Liver (tissue), 9 donors: ENCODE results near the gene LRPAP1. TPM values are rescaled to one million over a fixed set of nuclear protein-coding genes. Genes with fewer than 3 reads are reported as not detected.

Source experiments
- DNase-seq: peaks from one replicate; pipeline ENCODE4 v3.0.0-alpha.2; 2017; ENCODE audit warnings: low spot score
- H3K27ac ChIP-seq, 2 donors: one replicate each; pipeline ENCODE4 v1.7.0; 2013; ENCODE audit warnings: inconsistent platforms in 2 of 2, low read length in 2 of 2, control low read depth in 1 of 2, low read depth in 1 of 2, mild to moderate bottlenecking in 1 of 2
- H3K27me3 ChIP-seq, 4 donors: one replicate each; pipeline versions ENCODE4 v1.6.1 to v1.7.0; 2013; ENCODE audit warnings: low read length in 3 of 4, inconsistent platforms in 1 of 4, mild to moderate bottlenecking in 1 of 4, moderate library complexity in 1 of 4; ENCODE audit not compliant: control insufficient read depth in 4 of 4, insufficient read depth in 4 of 4
- H3K36me3 ChIP-seq, 4 donors: one replicate each; pipeline versions ENCODE4 v1.6.1 to v1.7.0; 2013; ENCODE audit warnings: low read length in 3 of 4, mild to moderate bottlenecking in 3 of 4, low read depth in 1 of 4, moderate library complexity in 1 of 4; ENCODE audit not compliant: control insufficient read depth in 4 of 4, insufficient read depth in 3 of 4
- H3K4me1 ChIP-seq, 4 donors: one replicate each; pipeline versions ENCODE4 v1.6.1 to v1.7.0; 2013; ENCODE audit warnings: low read length in 3 of 4, mild to moderate bottlenecking in 3 of 4, moderate library complexity in 1 of 4; ENCODE audit not compliant: control insufficient read depth in 4 of 4, insufficient read depth in 4 of 4
- H3K4me3 ChIP-seq, 3 donors: one replicate each; pipeline versions ENCODE4 v1.6.1 to v1.7.0; 2013; ENCODE audit warnings: low read length in 3 of 3, control low read depth in 1 of 3, low read depth in 1 of 3, mild to moderate bottlenecking in 1 of 3
- H3K9ac ChIP-seq, 2 donors: one replicate each; pipeline ENCODE4 v1.7.0; 2013; ENCODE audit warnings: low read length in 2 of 2, mild to moderate bottlenecking in 2 of 2, moderate library complexity in 2 of 2, control low read depth in 1 of 2, low read depth in 1 of 2
- H3K9me3 ChIP-seq, 4 donors: one replicate each; pipeline versions ENCODE4 v1.6.1 to v1.7.0; 2013; ENCODE audit warnings: low read length in 3 of 4; ENCODE audit not compliant: control insufficient read depth in 4 of 4
- EGR1 ChIP-seq, 2 donors: IDR thresholded peaks; 2 replicates each; pipeline ENCODE4 v1.6.1; 2016 to 2018; ENCODE audit warnings: antibody characterized with exemption in 2 of 2, low read depth in 2 of 2
- FOXA2 ChIP-seq: IDR thresholded peaks from 2 replicates; pipeline ENCODE4 v1.6.1; 2016; ENCODE audit warnings: antibody characterized with exemption
- GABPA ChIP-seq, 2 donors: IDR thresholded peaks in 1 of 2; conservative IDR thresholded peaks in 1 of 2; 2 replicates each; pipeline ENCODE4 v1.6.1; 2016; ENCODE audit warnings: antibody characterized with exemption in 2 of 2, mild to moderate bottlenecking in 1 of 2, moderate library complexity in 1 of 2
- HNF4G ChIP-seq: IDR thresholded peaks from 2 replicates; pipeline ENCODE4 v1.6.1; 2016; ENCODE audit warnings: antibody characterized with exemption
- NR2F2 ChIP-seq: IDR thresholded peaks from 2 replicates; pipeline ENCODE4 v1.6.1; 2016; ENCODE audit warnings: antibody characterized with exemption
- RAD21 ChIP-seq, 2 donors: IDR thresholded peaks; 2 replicates each; pipeline ENCODE4 v1.6.1; 2016; ENCODE audit warnings: antibody characterized with exemption in 2 of 2, mild to moderate bottlenecking in 2 of 2
- SP1 ChIP-seq: IDR thresholded peaks from 2 replicates; pipeline ENCODE4 v1.6.1; 2018; ENCODE audit warnings: antibody characterized with exemption, mild to moderate bottlenecking
- TAF1 ChIP-seq: conservative IDR thresholded peaks from 2 replicates; pipeline ENCODE4 v1.6.1; 2016; ENCODE audit warnings: antibody characterized with exemption, mild to moderate bottlenecking
- YY1 ChIP-seq: IDR thresholded peaks from 2 replicates; pipeline ENCODE4 v1.6.1; 2016; ENCODE audit warnings: antibody characterized with exemption, mild to moderate bottlenecking
- ZBTB33 ChIP-seq: IDR thresholded peaks from 2 replicates; pipeline ENCODE4 v1.6.1; 2016; ENCODE audit warnings: antibody characterized with exemption
- WGBS: extraction: QIAGEN DNeasy Blood & Tissue Kit; methylation state at CpG from one replicate; pipeline ENCODE4 v1.1.7; 2013; 5-methylcytosine and 5-hydroxymethylcytosine counted together
- polyA plus RNA-seq, 2 donors: library from polyadenylated mRNA; stranded (reverse) in 1 of 2; unstranded in 1 of 2; fragments of 200-250 nt in 1 of 2; fragments of >200 nt in 1 of 2; fragmentation: Nextera tagmentation in 1 of 2; extraction: Ambion mirVana in 1 of 2; gene quantifications; one replicate each; pipeline versions ENCODE4 v1.2.1 to v1.2.3, GENCODE V29; 2013 to 2015
- total RNA-seq, 2 donors: library from RNA; depleted of rRNA; stranded (reverse); fragments of >200 nt; gene quantifications; one replicate each; pipeline ENCODE4 v1.2.3, GENCODE V29; 2014
- TF ChIP-seq, protein P1 (sequence below): IDR thresholded peaks from 2 replicates; pipeline ENCODE4 v1.6.1; 2016; ENCODE audit warnings: antibody characterized with exemption, mild to moderate bottlenecking
- donor health status: healthy.
- donor health status: healthy.
- donor health status: healthy.
- donor health status: healthy.
- donor health status: healthy.

LRPAP1 gene
- total and polyA plus RNA-seq, 4 donors, result 46.1 to 134 (median 108) TPM

DNA sequence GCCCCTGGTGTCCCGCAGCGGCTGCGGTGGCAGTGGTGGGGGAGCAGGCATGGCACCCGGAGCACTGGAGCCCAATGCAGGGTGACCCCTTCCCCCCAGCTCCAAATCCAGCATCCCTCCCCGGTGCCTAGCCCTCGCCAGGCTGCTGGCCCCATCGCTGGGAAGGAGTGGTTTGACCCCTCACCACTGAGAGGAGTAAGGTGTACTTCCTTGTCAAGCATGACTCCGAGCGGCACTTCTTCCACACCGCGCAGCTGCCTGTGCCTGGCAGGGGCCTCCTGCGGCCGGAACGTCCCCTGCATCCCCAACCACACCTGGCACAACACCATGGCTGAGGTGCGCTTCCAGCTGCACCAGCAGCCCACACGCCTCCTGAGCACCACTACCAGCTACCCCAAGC, 27.0 kb downstream of the LRPAP1 start:
- Histone ChIP-seq H3K4me3 (no peak overlapping the region), H3K27ac (no peak overlapping the region), H3K27me3 (no peaks in the 10 kb centered on the region), H3K36me3 (peaks cover 7 to 27% (median 21%) of the 10 kb centered on the region in 4 donors), H3K4me1 (peaks cover 0 to 3% (median 0%) of the 10 kb centered on the region in 4 donors), H3K9me3 (no peaks in the 10 kb centered on the region), H3K9ac (no peak overlapping the region)
- DNase-seq, result no peak
- TF ChIP-seq ZBTB33 (no peak), TAF1 (no peak), YY1 (no peak), HNF4G (no peak), FOXA2 (no peak), SP1 (no peak), EGR1 (IDR thresholded peaks at IDR 0.05; ENCODE audit: low read depth in 2 of 2) (no peak), RAD21 (IDR thresholded peaks at IDR 0.05) (no peak), GABPA (IDR thresholded peaks at IDR 0.05 in 1 of 2, conservative IDR thresholded peaks at IDR 0.05 in 1 of 2) (no peak), NR2F2 (no peak)
- TF ChIP-seq, protein P1, sequence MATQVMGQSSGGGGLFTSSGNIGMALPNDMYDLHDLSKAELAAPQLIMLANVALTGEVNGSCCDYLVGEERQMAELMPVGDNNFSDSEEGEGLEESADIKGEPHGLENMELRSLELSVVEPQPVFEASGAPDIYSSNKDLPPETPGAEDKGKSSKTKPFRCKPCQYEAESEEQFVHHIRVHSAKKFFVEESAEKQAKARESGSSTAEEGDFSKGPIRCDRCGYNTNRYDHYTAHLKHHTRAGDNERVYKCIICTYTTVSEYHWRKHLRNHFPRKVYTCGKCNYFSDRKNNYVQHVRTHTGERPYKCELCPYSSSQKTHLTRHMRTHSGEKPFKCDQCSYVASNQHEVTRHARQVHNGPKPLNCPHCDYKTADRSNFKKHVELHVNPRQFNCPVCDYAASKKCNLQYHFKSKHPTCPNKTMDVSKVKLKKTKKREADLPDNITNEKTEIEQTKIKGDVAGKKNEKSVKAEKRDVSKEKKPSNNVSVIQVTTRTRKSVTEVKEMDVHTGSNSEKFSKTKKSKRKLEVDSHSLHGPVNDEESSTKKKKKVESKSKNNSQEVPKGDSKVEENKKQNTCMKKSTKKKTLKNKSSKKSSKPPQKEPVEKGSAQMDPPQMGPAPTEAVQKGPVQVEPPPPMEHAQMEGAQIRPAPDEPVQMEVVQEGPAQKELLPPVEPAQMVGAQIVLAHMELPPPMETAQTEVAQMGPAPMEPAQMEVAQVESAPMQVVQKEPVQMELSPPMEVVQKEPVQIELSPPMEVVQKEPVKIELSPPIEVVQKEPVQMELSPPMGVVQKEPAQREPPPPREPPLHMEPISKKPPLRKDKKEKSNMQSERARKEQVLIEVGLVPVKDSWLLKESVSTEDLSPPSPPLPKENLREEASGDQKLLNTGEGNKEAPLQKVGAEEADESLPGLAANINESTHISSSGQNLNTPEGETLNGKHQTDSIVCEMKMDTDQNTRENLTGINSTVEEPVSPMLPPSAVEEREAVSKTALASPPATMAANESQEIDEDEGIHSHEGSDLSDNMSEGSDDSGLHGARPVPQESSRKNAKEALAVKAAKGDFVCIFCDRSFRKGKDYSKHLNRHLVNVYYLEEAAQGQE, result no peak
- 91% methylated on average over 16 of the region's 16 CpGs for WGBS

- Histone ChIP-seq H3K36me3 (peaks cover 3 to 14% (median 9%) of the 10 kb centered on the region in 4 donors), H3K9me3 (no peaks in the 10 kb centered on the region), H3K4me1 (peaks cover 0 to 3% (median 0%) of the 10 kb centered on the region in 4 donors), H3K27ac (no peak overlapping the region), H3K4me3 (no peak overlapping the region), H3K9ac (no peak overlapping the region), H3K27me3 (no peaks in the 10 kb centered on the region)
- TF ChIP-seq SP1, result no peak
- TF ChIP-seq RAD21 (IDR thresholded peaks at IDR 0.05), result no peak
- DNase-seq, result no peak
- 87% methylated on average over 39 of the region's 39 CpGs for WGBS
Measured at GRCh38 chr4:3502941-3503936, 29.0 kb downstream of the LRPAP1 start.
